ENCODE measurements around the gene KRT32.

Gene KRT32

GRCh38 chr17:41466988-41467387 lies at the start of gene KRT32:
Gene KRT32, minus strand, starts transcription at chr17:41467386. Its CDS starts 61 bp downstream, at chr17:41467325.
- no peak for DNase-seq

DNA sequence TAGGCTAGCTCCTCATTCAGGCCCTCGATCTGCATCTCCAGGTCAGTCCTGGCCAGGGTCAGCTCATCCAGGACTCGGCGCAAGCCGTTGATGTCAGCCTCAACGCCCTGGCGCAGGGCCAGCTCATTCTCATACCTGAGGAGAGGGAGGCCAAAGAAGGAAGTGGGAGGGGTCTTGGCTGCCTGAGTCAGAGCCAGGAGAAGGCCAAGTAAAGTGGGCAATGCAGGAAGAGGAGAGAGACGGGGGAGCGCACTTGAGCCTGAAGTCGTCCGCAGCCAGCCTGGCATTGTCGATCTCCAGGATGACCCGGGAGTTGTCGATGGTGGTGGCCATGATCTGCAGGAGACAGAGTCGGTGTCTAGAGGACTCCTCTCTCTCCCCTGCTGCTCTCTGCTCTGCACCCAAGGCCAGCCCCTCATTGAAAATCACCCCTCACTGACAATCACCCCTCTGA lies 49.7 kb upstream of the KRT32 start:
- DNase-seq, result no peak

- no peak for DNase-seq
Observed at GRCh38 chr17:41516147-41516829, 49.1 kb upstream of the KRT32 start.

GRCh38 chr17:41513168-41513547 lies 46.0 kb upstream of the KRT32 start:
- no peak for DNase-seq

DNA sequence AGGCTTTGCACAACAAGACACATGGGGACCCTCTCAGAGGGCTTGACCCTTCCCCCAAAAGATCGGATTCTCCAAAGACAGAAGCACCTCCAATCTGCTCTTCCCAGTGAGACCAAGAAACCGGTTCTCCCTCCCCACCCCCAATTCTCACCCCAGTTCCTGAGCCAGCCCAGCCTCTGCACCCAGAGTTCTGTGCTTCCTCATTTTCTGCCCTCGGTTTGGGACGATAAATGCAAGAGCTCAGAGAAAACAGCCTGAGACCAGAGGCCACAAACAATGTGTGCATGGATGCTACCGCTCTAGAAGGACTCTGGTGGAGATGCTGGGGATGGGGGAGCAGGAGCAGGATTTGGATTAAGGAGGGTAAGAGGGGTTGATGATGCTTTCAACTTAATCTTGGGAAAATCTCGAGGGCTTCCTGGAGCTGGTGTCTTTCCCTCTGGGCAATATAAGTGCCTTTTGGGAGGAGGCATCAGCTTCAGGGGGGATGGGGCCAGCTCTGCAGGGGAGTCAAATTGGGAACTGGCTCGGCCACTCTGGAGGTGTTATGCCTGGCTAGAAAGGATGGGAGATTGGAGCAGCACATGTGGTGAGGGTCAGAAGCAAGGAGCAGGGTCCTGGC lies 45.5 kb upstream of the KRT32 start:
- no peak for DNase-seq

DNA sequence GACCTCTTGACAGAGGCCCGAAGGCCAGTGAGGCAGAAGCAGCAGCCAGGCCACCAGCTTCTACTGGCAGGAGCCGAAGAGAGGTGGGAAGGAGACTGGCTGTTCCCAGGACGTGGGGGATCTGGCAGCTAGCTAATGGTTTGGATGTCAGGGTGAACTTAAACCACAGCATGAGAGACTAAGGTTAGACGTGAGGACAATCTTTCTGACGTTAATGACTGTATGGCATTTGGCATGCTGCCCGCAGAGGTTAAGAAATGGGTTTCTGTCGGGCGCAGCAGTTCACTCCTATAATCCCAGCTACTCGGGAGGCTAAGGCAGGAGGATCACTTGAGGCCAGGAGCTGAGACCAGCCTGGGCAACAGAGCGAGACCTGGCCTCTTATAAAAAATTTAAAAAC lies 44.5 kb upstream of the KRT32 start:
- no peak for DNase-seq

DNA sequence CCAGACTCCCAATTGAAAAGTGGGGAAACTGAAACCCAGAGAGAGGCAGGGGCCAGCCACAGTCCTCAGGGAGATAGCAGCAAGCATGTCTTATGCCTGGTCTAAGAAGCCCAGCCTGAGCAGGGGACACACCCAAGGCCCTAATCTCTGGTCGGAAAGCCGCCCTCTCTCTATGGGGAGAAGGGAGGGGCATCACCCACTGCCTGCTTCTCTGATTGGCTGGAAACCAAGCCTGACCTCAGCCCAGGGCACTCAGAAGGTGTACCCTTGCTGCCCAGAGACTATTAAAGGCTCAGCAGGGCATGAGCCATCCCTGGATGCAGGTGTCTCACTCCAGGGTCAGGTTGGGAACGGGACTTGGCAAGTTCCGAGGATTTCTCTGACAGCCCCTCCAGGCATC lies 43.9 kb upstream of the KRT32 start:
- DNase-seq, result no peak

DNA sequence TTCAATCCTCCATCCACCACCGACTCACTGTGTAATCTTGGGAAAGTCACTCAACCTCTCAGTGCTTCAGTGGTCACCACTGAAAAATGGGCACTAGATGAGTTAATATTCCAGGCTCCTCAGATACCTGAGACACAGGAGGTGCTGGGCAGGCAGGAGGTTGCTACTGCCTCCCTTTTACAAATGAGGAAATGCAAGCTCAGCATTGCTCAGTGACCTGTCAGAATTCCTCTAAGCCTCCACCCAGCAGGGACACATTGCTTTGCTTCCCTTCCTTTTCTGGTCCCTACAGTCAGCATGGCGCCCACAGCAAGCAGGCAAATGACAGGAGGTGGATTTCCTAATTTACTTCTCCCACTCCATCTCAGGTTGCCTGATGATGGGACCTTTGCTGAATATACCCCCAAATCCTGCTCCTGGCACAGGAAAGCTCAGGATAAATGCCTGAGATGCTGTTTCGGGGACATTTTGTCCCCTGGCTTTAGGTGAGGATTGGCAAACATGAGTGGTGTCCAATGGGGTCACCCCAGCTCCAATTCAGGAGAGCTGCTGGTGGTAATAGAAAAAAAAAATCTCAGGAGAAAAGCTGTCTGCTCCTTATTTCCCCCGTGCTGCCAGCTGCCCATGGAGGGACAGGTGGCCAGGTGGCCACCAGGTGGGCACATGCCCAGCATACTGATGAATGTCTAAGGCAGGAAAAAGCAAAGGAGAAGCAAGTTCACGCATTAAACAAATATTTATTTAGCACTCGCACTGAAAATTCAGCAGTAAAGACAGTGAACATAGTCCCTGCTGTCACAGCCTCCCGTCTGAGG lies 43.3 kb upstream of the KRT32 start:
- peak; percentile 37 for DNase-seq

DNA sequence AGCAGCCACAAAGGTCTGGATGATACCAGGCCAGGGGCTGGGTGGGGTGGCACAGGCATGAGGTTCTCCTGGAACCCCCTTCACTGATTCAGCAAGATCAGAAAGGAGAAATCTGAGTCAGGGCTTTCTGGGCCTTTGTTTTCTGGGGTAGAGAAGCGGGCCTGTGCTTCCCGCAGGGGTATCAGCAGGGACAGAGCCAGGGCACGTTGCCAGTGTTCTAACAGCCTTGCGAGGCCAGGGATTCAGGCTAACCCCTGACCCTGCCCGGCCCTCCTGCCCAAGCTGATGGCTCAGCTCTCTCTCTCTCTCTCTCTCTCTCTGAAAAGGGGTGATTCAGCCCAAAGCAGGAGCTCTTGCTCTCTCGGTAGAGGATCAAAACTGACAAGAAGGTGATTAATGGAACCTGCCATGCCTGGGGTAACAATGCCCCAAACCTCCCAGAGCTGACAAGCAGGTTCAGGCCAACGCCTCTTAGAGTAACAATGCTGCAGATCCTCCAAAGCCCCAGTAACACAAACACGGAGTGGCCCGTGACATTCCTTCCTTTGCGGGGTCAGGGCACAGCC lies 40.2 kb upstream of the KRT32 start:
- no peak for DNase-seq

GRCh38 chr17:41505809-41506767 lies 38.9 kb upstream of the KRT32 start:
- DNase-seq, result no peak

DNA sequence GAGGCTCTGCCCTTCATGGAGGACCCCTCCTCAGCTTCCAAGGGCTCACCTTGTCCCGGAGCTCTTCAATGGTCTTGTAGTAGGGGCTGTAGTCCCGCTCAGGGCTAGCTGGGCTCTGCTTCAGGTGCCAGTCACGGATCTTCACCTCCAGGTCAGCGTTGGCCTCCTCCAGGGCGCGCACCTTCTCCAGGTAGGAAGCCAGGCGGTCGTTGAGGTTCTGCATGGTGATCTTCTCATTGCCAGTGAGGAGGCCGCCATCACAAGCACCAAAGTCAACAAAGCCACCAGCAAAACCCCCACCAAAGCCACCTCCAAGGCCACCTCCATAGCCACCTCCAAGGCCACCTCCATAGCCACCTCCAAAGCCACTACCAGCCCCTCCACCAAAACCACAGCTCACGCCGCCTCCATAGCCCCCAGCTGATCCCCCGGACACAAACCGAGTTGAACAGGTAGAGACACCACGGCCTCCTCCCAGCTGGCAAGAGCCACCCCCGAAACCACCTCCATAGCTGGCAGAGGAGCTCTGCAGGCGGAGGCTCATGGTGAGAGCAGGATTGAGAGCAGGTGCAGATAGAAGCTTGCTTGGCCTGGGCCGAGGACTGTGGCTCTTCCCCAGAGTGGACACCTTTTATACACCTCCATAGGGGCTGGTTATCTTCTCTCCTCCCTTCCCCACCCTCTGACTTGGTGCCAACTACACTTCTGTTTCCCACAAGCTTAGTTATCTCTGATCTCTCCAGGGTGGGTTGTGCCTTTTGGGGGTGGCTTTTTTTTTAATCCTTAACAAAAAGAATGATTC lies 38.0 kb upstream of the KRT32 start, which contains the start of gene KRT13:
KRT13 (minus strand) TSS at position 606 of the 802 bp plus-strand sequence; CDS start at position 544, 62 bp downstream.
- no peak for DNase-seq

DNA sequence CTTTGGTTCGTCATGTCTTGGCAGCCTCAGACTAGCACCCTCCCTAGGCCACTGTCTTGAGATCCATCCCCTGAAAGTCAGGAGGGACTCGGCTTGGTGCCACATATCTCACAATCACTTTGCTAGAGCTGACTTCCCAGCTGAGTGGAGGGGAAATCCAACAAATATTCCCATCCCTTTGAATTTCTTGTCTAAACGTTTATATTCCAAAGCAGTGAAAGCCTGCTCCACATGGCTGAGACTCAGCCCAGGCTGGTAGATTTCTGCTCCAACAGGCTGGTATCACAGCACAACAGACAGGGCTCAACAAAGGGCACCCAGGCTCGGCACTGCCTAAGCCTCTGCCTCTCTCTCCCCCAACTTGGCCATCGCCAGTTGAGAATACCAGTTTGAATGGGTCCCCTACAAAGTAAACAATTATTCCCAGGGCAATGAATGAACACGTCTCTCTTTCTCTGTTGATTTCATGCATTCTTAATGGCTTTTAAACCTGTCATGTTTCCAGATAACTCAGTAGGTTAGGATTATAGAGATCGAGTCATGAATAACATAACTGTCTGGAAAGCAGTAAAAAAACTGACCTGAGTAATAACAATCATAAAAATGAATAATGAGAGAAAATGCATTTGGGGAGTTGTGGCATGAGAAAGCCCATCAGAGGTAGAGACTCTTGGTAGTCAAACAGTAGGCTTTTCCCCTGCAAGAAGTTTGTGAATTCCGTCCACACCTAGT lies 37.2 kb upstream of the KRT32 start:
- peak; percentile 12 for DNase-seq

GRCh38 chr17:41503202-41503601 lies 36.0 kb upstream of the KRT32 start:
- no peak for DNase-seq

DNA sequence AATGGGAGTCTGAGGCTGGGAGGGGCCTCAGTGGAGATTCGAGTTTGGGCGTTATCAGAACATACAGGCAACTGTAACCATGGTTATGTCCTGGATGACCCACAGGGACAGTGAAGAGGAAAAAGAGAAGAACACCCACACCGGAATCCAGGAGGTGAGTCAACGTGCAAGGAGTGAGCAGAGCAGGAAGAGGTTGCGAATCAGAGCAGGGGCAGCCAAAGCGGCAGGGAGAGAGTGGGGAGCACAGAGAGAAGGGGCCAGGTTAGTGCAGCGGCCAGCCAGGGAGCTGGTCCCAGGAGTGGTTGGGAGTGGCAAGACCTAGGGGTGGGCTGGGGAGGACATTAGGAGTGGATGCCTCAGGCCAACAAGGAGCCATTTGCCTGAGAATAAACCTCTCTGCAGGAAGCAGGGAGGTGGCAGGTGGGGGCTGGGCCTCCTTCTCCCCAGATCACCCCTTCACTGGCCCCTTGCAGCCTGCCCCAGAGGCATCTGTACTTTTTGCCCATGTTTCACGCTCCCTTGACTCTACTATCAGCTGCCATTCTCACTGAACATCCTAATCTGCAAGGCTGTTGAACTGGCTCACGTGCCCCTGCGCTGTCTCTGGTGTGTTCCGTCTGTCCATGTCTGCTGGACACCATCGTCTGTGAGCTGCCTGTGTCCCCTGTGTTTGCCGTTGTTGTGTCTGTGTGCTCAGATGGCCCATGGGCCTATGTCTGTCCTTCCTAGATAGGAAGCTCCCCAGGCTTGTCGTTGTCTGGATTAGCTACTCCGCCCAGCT lies 33.1 kb upstream of the KRT32 start:
- DNase-seq, result peak; percentile 55

DNA sequence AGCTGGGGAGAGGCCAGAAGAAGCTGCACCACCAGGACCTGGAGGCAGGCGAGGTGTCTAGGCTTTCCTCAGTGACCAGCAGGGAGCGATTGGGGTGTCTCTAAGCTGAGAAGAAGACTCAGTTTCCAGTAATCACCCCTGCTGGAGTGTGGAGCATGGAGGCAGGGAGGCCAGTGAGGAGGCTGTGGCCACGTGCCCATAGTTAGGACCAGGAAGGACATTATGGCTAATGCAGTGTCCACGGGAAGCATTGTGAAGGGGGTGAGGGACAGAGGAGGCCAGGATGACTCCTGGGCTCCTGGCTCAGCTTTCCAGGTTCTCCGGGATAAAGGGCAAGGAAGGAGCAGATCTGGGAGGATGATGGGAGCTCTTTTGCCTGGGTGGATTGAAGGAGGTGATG lies 32.5 kb upstream of the KRT32 start:
- DNase-seq, result no peak

DNA sequence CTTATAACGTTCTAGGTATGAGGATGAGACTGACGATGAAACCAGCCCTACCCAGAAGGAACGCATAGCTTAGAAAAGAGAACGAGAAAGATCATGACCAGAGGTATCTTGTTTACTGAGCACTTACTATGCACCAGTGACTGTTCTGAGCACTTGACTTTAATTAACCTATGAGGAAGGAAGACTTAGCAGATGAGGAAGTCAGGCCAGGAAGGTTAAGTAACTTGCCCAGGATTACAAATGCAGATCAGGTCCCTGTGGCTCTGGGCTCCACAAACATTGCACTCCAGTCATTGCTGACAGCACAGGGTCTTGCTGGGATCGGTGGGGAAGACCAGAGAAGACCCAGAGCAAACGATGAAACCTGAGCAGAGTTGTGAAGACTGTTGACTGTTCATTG lies 31.1 kb upstream of the KRT32 start:
- DNase-seq, result no peak

DNA sequence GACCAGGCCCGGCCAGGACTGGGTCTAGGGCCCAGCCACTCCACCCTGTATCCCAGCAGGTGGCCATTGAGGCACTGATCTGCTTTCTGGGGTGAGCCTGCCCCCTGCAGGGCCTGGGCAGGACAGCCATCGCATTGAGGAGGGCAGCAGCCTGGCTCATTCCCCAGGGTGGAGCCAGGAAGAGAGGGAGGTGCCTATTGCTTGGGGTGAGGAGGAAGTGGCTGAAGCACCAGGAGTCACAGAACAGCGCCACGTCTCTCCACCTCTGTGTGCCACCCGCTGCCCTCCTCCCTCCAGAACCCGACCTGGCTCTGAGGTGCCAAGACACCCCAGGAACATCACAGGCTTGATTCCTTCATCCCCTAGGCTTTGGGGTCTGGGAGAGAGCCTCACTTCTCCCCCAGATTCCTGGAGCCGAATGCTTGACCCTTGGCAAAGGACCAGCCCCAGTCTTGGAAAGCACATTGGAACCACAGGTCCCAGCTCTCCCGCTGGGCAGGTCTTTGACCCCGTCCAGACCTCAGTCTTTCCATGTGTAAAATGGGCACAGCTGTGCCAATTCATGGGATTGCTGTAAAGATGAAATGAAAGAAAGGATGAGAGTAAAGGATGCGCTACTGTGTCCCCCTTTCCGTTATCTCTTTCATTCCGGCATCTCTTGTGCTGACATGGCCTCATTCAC lies 29.8 kb upstream of the KRT32 start:
- peak; percentile 88 for DNase-seq

- no peak for DNase-seq
Observed at GRCh38 chr17:41494524-41494923, 27.3 kb upstream of the KRT32 start.

- DNase-seq, result no peak
Observed at GRCh38 chr17:41492771-41493170, 25.6 kb upstream of the KRT32 start.
